BE2C (cell line): Measurements from ENCODE around the gene KCNQ2.
A peak's percentile ranks its signal among the peaks of the same experiment; 100 is the strongest.
"Not testable (repeated sequence)": the region's sequence is repeated elsewhere in the genome, so short reads cannot be mapped to it uniquely, and the experiment has no call there.

Source experiments
- DNase-seq: peaks from one replicate; pipeline ENCODE4 v3.0.0-alpha.2; 2020
- H3K27me3 ChIP-seq: fragments of 250-450 bp; sonication (Bioruptor Pico); 2 replicates; pipeline ENCODE4 v1.5.1; 2020; ENCODE audit warnings: mild to moderate bottlenecking
- H3K36me3 ChIP-seq: fragments of 250-450 bp; sonication (Bioruptor Pico); 2 replicates; pipeline ENCODE4 v1.5.1; 2020; ENCODE audit warnings: mild to moderate bottlenecking
- H3K4me1 ChIP-seq: fragments of 250-450 bp; sonication (Bioruptor Pico); 2 replicates; pipeline ENCODE4 v1.5.1; 2020
- H3K4me3 ChIP-seq: 2 replicates; pipeline ENCODE4 v1.5.1; 2011; ENCODE audit warnings: low read depth, low read length
- H3K9me3 ChIP-seq: fragments of 250-450 bp; sonication (Bioruptor Pico); 2 replicates; pipeline ENCODE4 v1.5.1; 2020
- TF ChIP-seq, protein P1 (sequence below): IDR thresholded peaks from 2 replicates; pipeline ENCODE4 v1.5.1; 2012; ENCODE audit warnings: mild to moderate bottlenecking, low read depth, low read length

KCNQ2 gene

DNA sequence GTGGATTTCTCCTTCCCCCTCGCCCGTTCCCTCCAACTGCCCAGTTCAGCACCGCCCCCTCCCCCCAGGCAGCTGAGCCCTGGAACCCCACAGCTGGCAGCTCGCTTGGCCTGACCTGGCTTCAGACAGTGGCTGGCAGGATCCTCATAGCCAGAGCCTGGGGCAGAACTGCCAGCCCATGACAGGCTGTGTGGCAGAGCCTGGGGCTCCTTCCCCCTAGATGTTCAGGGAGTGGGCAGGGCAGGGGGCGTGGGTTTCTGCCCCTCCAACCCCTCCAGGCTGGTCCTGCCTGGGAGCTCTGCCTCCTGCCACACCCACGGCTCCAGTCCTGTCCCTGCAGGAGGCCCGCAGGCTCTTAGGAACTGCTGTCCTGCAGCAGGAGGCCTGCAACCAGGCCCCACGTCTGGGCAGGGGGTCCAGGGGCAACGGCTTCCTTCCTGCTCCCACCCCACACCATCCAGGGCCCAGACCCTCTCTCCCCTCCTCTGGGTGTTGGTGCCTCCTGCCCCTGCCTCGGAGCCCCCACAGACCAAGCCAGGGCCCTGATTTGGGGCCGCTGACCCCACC is 9.6 kb upstream of the KCNQ2 start:
- Histone ChIP-seq H3K27me3 (no peaks in the 10 kb centered on the region), H3K9me3 (no peaks in the 10 kb centered on the region), H3K4me3 (no peak overlapping the region), H3K36me3 (no peaks in the 10 kb centered on the region), H3K4me1 (peaks cover 28% of the 10 kb centered on the region)
- DNase-seq: peak; percentile 41
- TF ChIP-seq, protein P1, sequence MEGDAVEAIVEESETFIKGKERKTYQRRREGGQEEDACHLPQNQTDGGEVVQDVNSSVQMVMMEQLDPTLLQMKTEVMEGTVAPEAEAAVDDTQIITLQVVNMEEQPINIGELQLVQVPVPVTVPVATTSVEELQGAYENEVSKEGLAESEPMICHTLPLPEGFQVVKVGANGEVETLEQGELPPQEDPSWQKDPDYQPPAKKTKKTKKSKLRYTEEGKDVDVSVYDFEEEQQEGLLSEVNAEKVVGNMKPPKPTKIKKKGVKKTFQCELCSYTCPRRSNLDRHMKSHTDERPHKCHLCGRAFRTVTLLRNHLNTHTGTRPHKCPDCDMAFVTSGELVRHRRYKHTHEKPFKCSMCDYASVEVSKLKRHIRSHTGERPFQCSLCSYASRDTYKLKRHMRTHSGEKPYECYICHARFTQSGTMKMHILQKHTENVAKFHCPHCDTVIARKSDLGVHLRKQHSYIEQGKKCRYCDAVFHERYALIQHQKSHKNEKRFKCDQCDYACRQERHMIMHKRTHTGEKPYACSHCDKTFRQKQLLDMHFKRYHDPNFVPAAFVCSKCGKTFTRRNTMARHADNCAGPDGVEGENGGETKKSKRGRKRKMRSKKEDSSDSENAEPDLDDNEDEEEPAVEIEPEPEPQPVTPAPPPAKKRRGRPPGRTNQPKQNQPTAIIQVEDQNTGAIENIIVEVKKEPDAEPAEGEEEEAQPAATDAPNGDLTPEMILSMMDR: no peak

DNA sequence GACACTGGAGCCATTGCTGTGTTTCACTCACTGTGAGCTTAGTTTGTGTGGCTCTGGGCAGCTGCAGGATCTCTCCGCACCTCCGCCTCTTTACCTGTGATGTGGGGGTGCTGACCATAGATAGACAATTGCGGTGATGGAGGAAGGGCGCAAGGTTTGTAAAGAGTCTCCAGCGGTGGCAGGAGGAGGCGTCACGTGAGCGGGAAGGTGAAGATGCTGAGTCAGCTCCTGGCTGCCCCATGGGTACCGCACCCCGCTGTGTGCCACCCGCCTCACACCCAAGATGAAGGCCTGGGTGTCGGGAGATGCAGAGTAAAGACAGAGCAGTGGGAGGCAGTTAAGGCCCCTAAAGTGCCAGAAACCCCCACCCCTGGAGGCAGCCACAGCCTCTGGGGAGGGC is 9.0 kb upstream of the KCNQ2 start:
- no peak for DNase-seq
- H3K27me3 ChIP-seq: no peaks in the 10 kb centered on the region
- TF ChIP-seq, protein P1: no peak
- H3K9me3 ChIP-seq: no peaks in the 10 kb centered on the region
- peaks cover 28% of the 10 kb centered on the region for H3K4me1 ChIP-seq
- no peak overlapping the region for H3K4me3 ChIP-seq
- no peaks in the 10 kb centered on the region for H3K36me3 ChIP-seq

DNA sequence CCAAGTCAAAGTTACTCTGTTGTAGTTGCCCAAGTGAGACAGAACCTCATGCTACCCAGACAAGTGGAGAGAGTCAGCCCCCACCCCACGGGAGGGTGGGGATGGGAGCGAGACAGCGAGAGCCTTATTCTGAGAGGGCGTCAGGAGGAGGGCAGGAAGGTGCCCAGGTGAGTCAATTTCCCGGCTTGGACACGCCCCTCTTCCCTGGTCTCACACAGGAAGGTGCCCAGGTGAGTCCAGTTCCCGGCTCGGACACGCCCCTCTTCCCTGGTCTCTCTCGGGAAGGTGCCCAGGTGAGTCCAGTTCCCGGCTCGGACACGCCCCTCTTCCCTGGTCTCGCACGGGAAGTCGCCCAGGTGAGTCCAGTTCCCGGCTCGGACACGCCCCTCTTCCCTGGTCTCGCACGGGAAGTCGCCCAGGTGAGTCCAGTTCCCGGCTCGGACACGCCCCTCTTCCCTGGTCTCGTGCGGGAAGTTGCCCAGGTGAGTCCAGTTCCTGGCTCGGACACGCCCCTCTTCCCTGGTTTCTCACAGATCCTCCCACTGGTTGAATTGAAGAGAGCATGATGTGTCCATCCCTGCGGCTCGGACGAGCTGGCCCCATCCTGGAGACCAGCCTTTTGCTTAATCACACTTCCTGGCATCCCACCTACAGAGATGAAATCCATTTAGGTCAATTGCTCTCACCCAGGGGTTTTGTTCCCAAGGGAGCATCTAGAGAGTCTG is 7.4 kb upstream of the KCNQ2 start:
- H3K36me3 ChIP-seq, H3K27me3 ChIP-seq, DNase-seq, H3K4me3 ChIP-seq, H3K9me3 ChIP-seq: not testable (repeated sequence)
- H3K4me1 ChIP-seq: peaks cover 24% of the 10 kb centered on the region

DNA sequence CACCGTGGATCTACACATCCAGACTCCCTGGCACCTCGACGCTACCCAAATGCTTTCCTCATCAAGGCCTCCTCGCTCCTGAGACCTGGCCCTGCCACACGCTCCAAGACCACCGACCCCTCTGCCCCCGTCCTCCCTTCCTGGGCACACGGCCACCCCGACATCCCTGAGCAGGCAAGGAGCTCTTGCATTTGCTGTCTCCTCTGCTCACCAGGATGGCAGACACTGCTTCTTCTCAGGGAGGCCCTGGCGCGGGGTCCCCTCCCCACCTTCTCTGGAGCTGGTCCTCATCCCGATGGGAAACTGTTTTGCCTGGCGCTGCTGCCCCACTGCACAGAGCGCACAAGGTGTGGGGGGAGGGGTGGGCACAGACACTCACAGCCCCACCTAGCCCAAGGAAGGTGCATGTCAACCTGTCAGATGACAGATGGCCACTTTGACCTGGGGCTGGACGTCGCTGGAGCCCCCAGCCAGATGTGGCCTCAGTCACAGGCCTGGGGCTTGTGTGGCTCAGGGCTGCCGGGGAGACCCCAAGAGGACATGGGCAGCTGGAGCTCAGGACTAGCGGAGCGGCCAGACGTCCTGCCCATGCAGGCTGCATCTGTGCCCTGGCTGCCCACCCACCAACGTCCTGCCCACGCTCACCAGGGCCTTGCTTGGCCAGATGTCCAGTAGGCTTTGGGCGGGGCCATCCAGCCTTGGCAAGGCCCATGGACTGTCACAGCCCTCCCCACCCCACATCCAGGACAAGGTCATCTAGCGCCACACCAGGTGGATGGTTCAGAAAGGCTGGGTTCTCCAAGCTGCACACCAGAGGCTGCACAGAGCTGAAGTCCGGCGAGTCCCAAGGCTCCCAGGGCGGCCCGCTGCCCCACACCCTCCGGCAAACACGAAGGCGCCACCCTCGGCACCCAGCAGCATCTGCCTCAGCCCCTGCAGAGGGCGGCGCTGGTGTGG is 6.2 kb upstream of the KCNQ2 start:
- TF ChIP-seq, protein P1: no peak
- Histone ChIP-seq H3K9me3 (no peaks in the 10 kb centered on the region), H3K36me3 (no peaks in the 10 kb centered on the region), H3K4me3 (no peak overlapping the region), H3K27me3 (peaks cover 5% of the 10 kb centered on the region; the same call in 1 of the 2 replicates), H3K4me1 (peaks cover 17% of the 10 kb centered on the region)
- DNase-seq: no peak

DNA sequence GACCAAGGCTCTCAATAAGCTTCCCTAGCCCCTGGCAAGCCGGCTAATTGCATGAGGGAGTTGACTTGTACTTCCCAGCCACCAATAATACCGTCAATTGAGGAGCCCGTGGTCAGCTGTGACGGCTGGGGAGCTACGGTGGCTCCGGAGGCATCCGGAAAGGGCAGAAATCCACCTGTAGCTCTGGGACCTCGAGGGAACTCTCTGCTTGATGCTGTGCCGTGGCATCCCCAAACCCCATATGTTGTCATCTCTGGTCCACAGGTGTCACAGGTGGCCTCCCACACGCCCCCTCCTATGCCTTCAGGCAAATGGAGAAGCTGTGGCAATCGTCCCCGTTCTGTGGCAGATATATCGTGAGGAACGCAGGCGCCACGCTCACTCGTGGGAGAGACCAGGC is 5.5 kb upstream of the KCNQ2 start:
- DNase-seq: no peak
- Histone ChIP-seq H3K27me3 (peaks cover 11% of the 10 kb centered on the region), H3K9me3 (no peaks in the 10 kb centered on the region), H3K36me3 (no peaks in the 10 kb centered on the region), H3K4me3 (no peak overlapping the region), H3K4me1 (peaks cover 16% of the 10 kb centered on the region)
- TF ChIP-seq, protein P1: no peak

- no peak overlapping the region for H3K4me3 ChIP-seq
- no peaks in the 10 kb centered on the region for H3K9me3 ChIP-seq
- no peak for DNase-seq
- TF ChIP-seq, protein P1: no peak
- H3K36me3 ChIP-seq: no peaks in the 10 kb centered on the region
- peaks cover 14% of the 10 kb centered on the region for H3K27me3 ChIP-seq
- H3K4me1 ChIP-seq: peaks cover 9% of the 10 kb centered on the region
These were observed 4.7 kb upstream of the KCNQ2 start for GRCh38 chr20:63477061-63477616.
